IMR-90 (cell line): ENCODE data around the gene ADGRG6. TPM values are rescaled to one million over a fixed set of nuclear protein-coding genes. Genes with fewer than 3 reads are reported as not detected.
A peak's percentile ranks its signal among the peaks of the same experiment; 100 is the strongest.

Experiments
- ATAC-seq: fragments of 200-7000 bp; cut with Tn5 transposase; 2 replicates; pipeline ENCODE4 v1.9.1; 2020; ENCODE audit warnings: low read depth, mild to moderate bottlenecking, moderate library complexity
- BruUV-seq: library from RNA; stranded (reverse); fragments of 400-500 nt; replicated peaks from 2 replicates; lab custom pipeline; 2021; lab: Mats Ljungman, UMichigan
- CTCF ChIA-PET: fragments of 300-600 bp; formaldehyde crosslinking; extraction: SDS; loops from one replicate; lab custom pipeline; 2021; ENCODE audit warnings: antibody characterized with exemption; lab: Yijun Ruan, JAX
- POLR2A ChIA-PET: fragments of 300-600 bp; sonication (Branson Sonifier 250); formaldehyde crosslinking; loops from one replicate; lab custom pipeline; 2022; ENCODE audit warnings: antibody characterized with exemption; ENCODE audit not compliant: unreplicated experiment; lab: Charles Lee
- DNase-seq: peaks from one replicate; pipeline ENCODE4 v3.0.0; 2013
- H2AFZ ChIP-seq: replicated peaks from 2 replicates; pipeline ENCODE3; 2013; ENCODE audit warnings: low read length, mild to moderate bottlenecking; ENCODE audit not compliant: poor library complexity
- H2AK5ac ChIP-seq: 2 replicates; pipeline ENCODE4 v1.6.1; 2013; ENCODE audit warnings: low read depth, low read length, inconsistent platforms
- H2AK9ac ChIP-seq: replicated peaks from 2 replicates; pipeline ENCODE3; 2013; ENCODE audit warnings: mild to moderate bottlenecking, low read depth, low read length, moderate library complexity; ENCODE audit not compliant: poor library complexity
- H2BK120ac ChIP-seq: 2 replicates; pipeline ENCODE4 v1.6.1; 2013; ENCODE audit warnings: low read depth, low read length, inconsistent platforms
- H2BK15ac ChIP-seq: 3 replicates; pipeline ENCODE4 v1.6.1; 2013; ENCODE audit warnings: low read depth, low read length, inconsistent platforms
- H2BK20ac ChIP-seq: 2 replicates; pipeline ENCODE4 v1.6.1; 2013; ENCODE audit warnings: low read depth, mild to moderate bottlenecking, inconsistent platforms, low read length, moderate library complexity
- H2BK5ac ChIP-seq: 2 replicates; pipeline ENCODE4 v1.6.1; 2013; ENCODE audit warnings: mild to moderate bottlenecking, low read depth, low read length, inconsistent platforms; ENCODE audit not compliant: poor library complexity, severe bottlenecking
- H3K14ac ChIP-seq: replicated peaks from 2 replicates; pipeline ENCODE4 v1.6.1; 2013; ENCODE audit warnings: low read depth, low read length, inconsistent platforms
- H3K18ac ChIP-seq: 2 replicates; pipeline ENCODE4 v1.6.1; 2013; ENCODE audit warnings: low read depth, low read length, control low read depth
- H3K23ac ChIP-seq: 2 replicates; pipeline ENCODE4 v1.6.1; 2013; ENCODE audit warnings: low read depth, low read length, inconsistent platforms
- H3K27ac ChIP-seq: 2 replicates; pipeline ENCODE4 v1.5.1; 2013; ENCODE audit warnings: mild to moderate bottlenecking, control low read depth, low read length; ENCODE audit not compliant: insufficient read depth
- H3K27me3 ChIP-seq: 2 replicates; pipeline ENCODE4 v1.6.1; 2013; ENCODE audit warnings: low read length; ENCODE audit not compliant: control insufficient read depth, insufficient read depth
- H3K36me3 ChIP-seq: 2 replicates; pipeline ENCODE4 v1.6.1; 2013; ENCODE audit warnings: low read length, mixed read lengths; ENCODE audit not compliant: control insufficient read depth, insufficient read depth
- H3K4ac ChIP-seq: 2 replicates; pipeline ENCODE4 v1.6.1; 2013; ENCODE audit warnings: low read depth, low read length, inconsistent platforms
- H3K4me1 ChIP-seq: 2 replicates; pipeline ENCODE4 v1.6.1; 2013; ENCODE audit warnings: low read length, mixed read lengths; ENCODE audit not compliant: control insufficient read depth, insufficient read depth
- H3K4me2 ChIP-seq: 2 replicates; pipeline ENCODE4 v1.6.1; 2013; ENCODE audit warnings: low read depth, mild to moderate bottlenecking, control low read depth, low read length, moderate library complexity
- H3K4me3 ChIP-seq: 2 replicates; pipeline ENCODE4 v1.5.1; 2013; ENCODE audit warnings: low read depth, mild to moderate bottlenecking, control low read depth, low read length, moderate library complexity; ENCODE audit not compliant: insufficient read depth
- H3K56ac ChIP-seq: 2 replicates; pipeline ENCODE4 v1.6.1; 2013; ENCODE audit warnings: low read length, inconsistent platforms; ENCODE audit not compliant: insufficient read depth; ENCODE audit errors: extremely low read depth
- H3K79me1 ChIP-seq, 2 experiments: 2 replicates each; pipeline ENCODE4 v1.6.1; 2013; ENCODE audit warnings: low read length in 2 of 2, inconsistent platforms in 1 of 2, low read depth in 1 of 2
- H3K9ac ChIP-seq: 2 replicates; pipeline ENCODE4 v1.6.1; 2013; ENCODE audit warnings: low read depth, low read length, control low read depth
- H3K9me1 ChIP-seq: 2 replicates; pipeline ENCODE4 v1.6.1; 2013; ENCODE audit warnings: low read length, inconsistent platforms; ENCODE audit not compliant: insufficient read depth
- H3K9me3 ChIP-seq: 2 replicates; pipeline ENCODE4 v1.6.1; 2013; ENCODE audit warnings: low read length; ENCODE audit not compliant: control insufficient read depth, insufficient read depth
- H4K20me1 ChIP-seq: 2 replicates; pipeline ENCODE4 v1.6.1; 2013; ENCODE audit warnings: low read length, inconsistent platforms; ENCODE audit not compliant: insufficient read depth
- H4K5ac ChIP-seq: 2 replicates; pipeline ENCODE4 v1.6.1; 2013; ENCODE audit warnings: mild to moderate bottlenecking, low read depth, low read length, control low read depth
- H4K8ac ChIP-seq, 2 experiments: 2 replicates each; pipeline ENCODE4 v1.6.1; 2013; ENCODE audit warnings: low read depth in 2 of 2, low read length in 2 of 2, control low read depth in 1 of 2, inconsistent platforms in 1 of 2
- H4K91ac ChIP-seq: 2 replicates; pipeline ENCODE4 v1.6.1; 2013; ENCODE audit warnings: low read depth, low read length, inconsistent platforms; ENCODE audit not compliant: insufficient read depth
- BHLHE40 ChIP-seq: fragments of 150-350 bp; IDR thresholded peaks from 2 replicates; pipeline ENCODE4 v1.6.1; 2016; ENCODE audit warnings: mild to moderate bottlenecking, low read depth, low read length
- CEBPB ChIP-seq: IDR thresholded peaks from 2 replicates; pipeline ENCODE4 v1.6.1; 2012; ENCODE audit warnings: low read depth, low read length, improper control_type of control experiment
- FOS ChIP-seq: fragments of 150-350 bp; IDR thresholded peaks from 2 replicates; pipeline ENCODE4 v1.6.1; 2016; ENCODE audit warnings: low read depth, low read length
- MAFK ChIP-seq: IDR thresholded peaks from 2 replicates; pipeline ENCODE4 v1.6.1; 2012; ENCODE audit warnings: low read depth, low read length, improper control_type of control experiment
- MAZ ChIP-seq: IDR thresholded peaks from 2 replicates; pipeline ENCODE4 v1.6.1; 2012; ENCODE audit warnings: low read depth, mild to moderate bottlenecking, low read length, improper control_type of control experiment, moderate library complexity, borderline replicate concordance
- NFE2L2 ChIP-seq: fragments of 150-350 bp; IDR thresholded peaks from 2 replicates; pipeline ENCODE4 v1.6.1; 2016; ENCODE audit warnings: low read depth, mild to moderate bottlenecking, low read length
- RAD21 ChIP-seq: IDR thresholded peaks from 2 replicates; pipeline ENCODE4 v1.6.1; 2012; ENCODE audit warnings: low read length, improper control_type of control experiment
- WGBS, 2 experiments: methylation state at CpG; one replicate each; pipeline versions ENCODE4 v1.1.5 to v1.1.7; 2013; ENCODE audit warnings: missing lambda C conversion rate in 2 of 2; ENCODE audit not compliant: insufficient read length in 1 of 2; ENCODE audit errors: extremely low coverage in 2 of 2; 5-methylcytosine and 5-hydroxymethylcytosine counted together
- dilution Hi-C: fragments of 300-500 bp; cut with HindIII; formaldehyde crosslinking; loops from one replicate; pipeline ENCODE4 v1.14.3; 2018; ENCODE audit warnings: low sequenced_read_pairs; ENCODE audit not compliant: unreplicated experiment
- in situ Hi-C: fragments of 300-500 bp; cut with MboI; formaldehyde crosslinking; loops from 3 replicates; pipeline ENCODE4 v1.14.3; 2019; ENCODE audit warnings: low sequenced_read_pairs, inconsistent platforms, mixed read lengths
- intact Hi-C: fragments of 100-400 bp; cut with micrococcal nuclease; formaldehyde crosslinking; loops from 2 replicates; pipeline ENCODE4 v1.10.0; 2022
- polyA plus RNA-seq, 3 experiments: library from polyadenylated mRNA; depleted of rRNA; stranded (reverse); fragments of >200 nt; gene quantifications; 2 replicates each; pipeline ENCODE4 v1.2.3, GENCODE V29; 2012; ENCODE audit warnings: low replicate concordance in 1 of 3
- total RNA-seq: library from RNA; depleted of rRNA; stranded (reverse); fragments of >200 nt; gene quantifications from 2 replicates; pipeline ENCODE4 v1.2.3, GENCODE V29; 2012
- TF ChIP-seq, protein P1 (sequence below): fragments of 150-350 bp; IDR thresholded peaks from 2 replicates; pipeline ENCODE4 v1.6.1; 2016; ENCODE audit warnings: low read depth, mild to moderate bottlenecking, low read length, moderate library complexity, borderline replicate concordance

ADGRG6 gene
- total and polyA plus RNA-seq, 2 of the 4 experiments (the other 2 are of a cell fraction), result 10.0 to 20.3 TPM

- DNase-seq, result peak; percentile 41
- Histone ChIP-seq H3K27ac (no peak overlapping the region), H2BK120ac (peak overlapping the region; percentile 34; the same call in 1 of the 2 replicates), H4K20me1 (no peaks in the 10 kb centered on the region), H3K14ac (no peak overlapping the region), H2BK5ac (no peak overlapping the region), H3K9ac (no peak overlapping the region), H2BK15ac (no peak overlapping the region), H4K91ac (no peak overlapping the region), H3K23ac (no peak overlapping the region), H3K4me1 (no peaks in the 10 kb centered on the region; the same call in 1 of the 2 replicates), H2AK9ac (no peak overlapping the region), H2BK20ac (no peak overlapping the region), H3K36me3 (no peaks in the 10 kb centered on the region), H3K4me2 (no peak overlapping the region), H3K18ac (0 out of 2 replicates have a peak overlapping the region, but pooled peaks have one; percentile 41), H3K27me3 (no peaks in the 10 kb centered on the region), H3K9me1 (no peaks in the 10 kb centered on the region), H3K79me1 (no peaks in the 10 kb centered on the region), H4K5ac (no peak overlapping the region), H4K8ac (peak overlapping the region in 1 of 2 experiments; percentile 52; a peak in 1 of 4 replicates), H2AK5ac (no peak overlapping the region), H2AFZ (no peak overlapping the region), H3K4me3 (no peak overlapping the region), H3K4ac (no peak overlapping the region), H3K56ac (no peak overlapping the region), H3K9me3 (no peaks in the 10 kb centered on the region)
- no CpG with 5 or more reads among the region's 2 CpGs for WGBS, 2 experiments
- ChIA-PET CTCF (no interaction called here), POLR2A (no interaction called here)
- TF ChIP-seq BHLHE40, result no peak
- peak; percentile 84 for TF ChIP-seq MAFK
- no peak for TF ChIP-seq MAZ
- TF ChIP-seq CEBPB, result no peak
- peak; percentile 72 for TF ChIP-seq NFE2L2
- TF ChIP-seq FOS, result no peak
- TF ChIP-seq RAD21, result no peak
- TF ChIP-seq, protein P1, sequence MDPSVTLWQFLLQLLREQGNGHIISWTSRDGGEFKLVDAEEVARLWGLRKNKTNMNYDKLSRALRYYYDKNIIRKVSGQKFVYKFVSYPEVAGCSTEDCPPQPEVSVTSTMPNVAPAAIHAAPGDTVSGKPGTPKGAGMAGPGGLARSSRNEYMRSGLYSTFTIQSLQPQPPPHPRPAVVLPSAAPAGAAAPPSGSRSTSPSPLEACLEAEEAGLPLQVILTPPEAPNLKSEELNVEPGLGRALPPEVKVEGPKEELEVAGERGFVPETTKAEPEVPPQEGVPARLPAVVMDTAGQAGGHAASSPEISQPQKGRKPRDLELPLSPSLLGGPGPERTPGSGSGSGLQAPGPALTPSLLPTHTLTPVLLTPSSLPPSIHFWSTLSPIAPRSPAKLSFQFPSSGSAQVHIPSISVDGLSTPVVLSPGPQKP, result no peak
- dilution Hi-C loops, result no loop called here
- ATAC-seq, result peak; percentile 25; the same call in 1 of the 2 replicates
- intact Hi-C loops, result loop anchor here (2.0 to 10.0 kb wide), 2 partner anchors 87 to 547 kb away; no protein-coding TSS in a partner anchor
- BruUV-seq, result no TSS peak
- in situ Hi-C loops, result loop anchor here (10.0 kb wide), 1 partner anchor 957 kb away; no protein-coding TSS in a partner anchor
These were observed 176.3 kb downstream of the ADGRG6 start for GRCh38 chr6:142478117-142478516.
